IPS-NIHi7 (cell line): Measurements from ENCODE around the gene PRKCB.
A peak's percentile ranks its signal among the peaks of the same experiment; 100 is the strongest.

Experiments used
- DNase-seq: peaks from one replicate; pipeline ENCODE4 v3.0.0; 2012; ENCODE audit warnings: mixed read lengths; ENCODE audit errors: extremely low spot score

The PRKCB gene

DNA sequence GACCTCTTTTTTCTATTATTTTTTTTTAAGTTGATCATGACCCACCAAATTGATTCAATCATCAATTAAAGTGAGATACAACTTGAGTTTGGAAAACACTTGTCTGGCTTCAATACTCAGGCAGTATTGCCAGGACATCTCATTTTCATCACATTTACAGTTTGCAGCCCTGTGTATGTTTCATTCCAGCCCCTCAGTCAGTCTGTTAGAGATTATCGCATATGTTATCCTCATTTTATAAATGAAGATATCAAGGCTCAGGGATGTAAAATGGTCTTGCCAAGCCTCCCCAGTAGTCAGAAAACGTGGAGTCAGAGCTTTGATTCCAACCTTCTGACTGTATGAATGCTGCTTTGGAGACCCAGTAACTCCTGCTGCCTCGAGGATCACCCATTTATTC is 333.1 kb downstream of the PRKCB start:
- DNase-seq: no peak

DNA sequence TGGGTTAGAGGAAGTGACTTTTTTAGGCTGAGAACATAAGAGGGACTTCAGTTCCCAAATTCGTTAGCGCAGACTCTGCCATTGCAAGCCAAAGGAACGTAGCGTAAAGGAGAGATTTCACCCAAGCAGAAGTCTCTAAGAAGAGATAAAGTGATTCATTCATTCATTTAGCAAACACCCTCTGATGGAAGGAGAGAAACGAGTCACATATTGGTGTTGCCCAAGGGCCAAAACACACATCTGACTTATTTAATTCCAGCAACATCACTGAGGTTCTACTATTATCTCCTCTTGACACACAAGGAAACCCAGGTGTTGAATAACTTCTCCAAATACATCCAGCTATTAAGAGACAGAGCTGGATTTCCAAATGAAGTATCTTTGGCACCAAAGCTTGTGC is 334.6 kb downstream of the PRKCB start:
- DNase-seq: no peak

GRCh38 chr16:24174504-24174903 is 338.7 kb downstream of the PRKCB start:
- DNase-seq: no peak

DNA sequence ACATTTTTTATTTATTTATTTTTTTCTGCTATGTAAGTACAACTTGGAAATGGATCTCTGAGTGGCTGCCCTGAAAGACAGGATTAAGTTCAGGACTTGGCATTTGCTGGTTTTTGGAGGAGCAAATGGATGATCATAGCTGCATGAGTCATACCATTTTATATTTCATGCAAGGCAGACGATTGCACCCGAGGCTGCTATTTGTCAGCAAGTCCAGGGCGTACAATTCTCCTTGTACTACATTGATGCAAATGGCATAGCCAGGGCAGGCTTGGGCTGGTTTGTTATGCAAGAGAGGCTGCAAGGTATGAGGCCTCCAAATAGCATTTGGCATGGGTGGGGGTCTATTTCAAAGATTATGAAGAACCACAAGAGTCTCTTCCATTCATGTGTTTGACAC is 339.2 kb downstream of the PRKCB start:
- no peak for DNase-seq

DNA sequence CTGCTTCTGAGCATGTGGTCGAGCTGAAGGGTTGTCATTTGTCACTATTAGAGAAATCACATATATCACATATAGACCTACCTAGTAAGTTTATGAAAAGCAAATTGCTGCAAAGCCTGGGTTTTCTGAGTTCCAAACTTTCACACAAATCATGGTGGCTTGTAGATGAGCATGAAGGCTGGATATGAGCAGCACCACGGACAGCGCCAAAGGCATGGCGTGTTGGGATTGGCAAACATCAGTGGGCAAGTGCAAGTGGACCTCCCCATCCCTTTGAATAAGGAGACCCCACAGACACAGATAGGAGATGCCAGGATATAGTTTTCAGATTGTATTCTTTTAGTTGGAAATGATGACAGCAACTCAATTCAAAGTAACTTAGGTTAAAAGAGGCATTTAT is 342.7 kb downstream of the PRKCB start:
- DNase-seq: peak; percentile 68

GRCh38 chr16:24180451-24180850 is 344.7 kb downstream of the PRKCB start:
- DNase-seq: no peak

DNA sequence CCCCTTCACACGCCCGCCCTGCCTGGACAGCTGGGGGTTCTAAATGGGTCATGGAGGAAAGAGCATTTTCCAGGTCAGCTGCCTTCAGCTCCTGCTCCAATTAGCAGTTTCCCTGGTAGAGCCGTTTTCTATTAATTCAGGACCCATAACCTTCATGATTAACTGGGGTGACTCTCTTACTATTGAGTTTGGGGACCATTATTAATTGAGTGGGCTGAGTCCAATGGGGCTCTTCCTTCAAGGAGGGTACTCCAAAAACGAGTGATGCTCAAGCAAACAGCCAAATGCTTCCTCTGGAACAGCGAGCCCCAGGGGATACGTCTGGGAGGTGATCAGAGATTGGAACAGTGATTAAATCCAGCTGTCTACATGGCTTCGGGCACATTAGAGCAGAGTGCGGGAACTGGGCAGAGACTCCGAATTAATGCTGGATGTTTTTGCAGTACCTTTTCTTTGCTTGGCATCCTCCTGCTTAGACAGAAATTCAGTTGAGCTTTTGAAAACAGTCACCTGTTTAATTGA is 352.3 kb downstream of the PRKCB start:
- DNase-seq: no peak

GRCh38 chr16:24188751-24189318 is 353.1 kb downstream of the PRKCB start:
- no peak for DNase-seq

DNA sequence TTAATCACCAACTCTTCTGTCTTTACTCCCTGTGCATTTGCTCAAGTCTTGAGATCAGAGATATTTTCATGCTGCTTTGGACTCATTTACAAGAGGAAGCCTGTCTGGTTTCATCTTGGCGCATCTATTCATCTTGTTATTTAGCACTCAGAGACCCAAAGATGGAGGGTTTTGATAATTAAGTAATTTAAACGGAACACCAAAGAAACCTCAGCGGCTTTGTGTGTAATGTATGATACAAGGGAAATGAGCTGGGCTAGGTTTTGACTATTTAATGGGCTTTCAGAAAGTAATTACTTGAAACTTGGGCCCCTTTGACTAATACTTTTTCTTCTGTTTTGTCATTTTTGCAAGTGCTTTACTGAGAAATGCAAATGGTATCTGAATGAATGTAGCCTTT is 354.2 kb downstream of the PRKCB start:
- no peak for DNase-seq

DNA sequence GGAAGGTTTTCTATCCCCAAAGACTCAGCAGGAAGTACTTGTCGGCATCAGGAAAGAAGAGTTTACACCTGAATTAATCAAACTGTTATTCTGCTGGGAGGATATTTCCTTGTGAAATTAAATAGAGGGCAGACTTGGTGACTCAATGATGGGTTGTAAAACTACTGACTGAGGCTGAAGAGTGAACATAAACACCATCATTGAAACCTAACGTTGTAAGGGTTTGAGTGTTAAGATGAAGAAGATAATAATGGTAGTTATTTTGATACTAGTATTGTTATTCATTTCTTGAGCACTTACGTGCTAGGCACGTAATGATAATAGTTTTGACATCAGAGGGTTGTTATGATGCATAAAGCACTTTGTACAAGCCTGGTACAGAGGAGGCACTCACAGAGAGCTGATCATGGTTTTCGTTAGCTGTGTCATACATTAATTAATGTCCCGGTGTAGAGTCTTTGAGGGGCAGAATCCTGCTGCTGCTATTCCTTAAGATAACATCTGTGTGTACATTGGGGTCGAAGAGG is 356.2 kb downstream of the PRKCB start:
- no peak for DNase-seq

- DNase-seq: no peak
These were observed 359.4 kb downstream of the PRKCB start for GRCh38 chr16:24195221-24195620.

DNA sequence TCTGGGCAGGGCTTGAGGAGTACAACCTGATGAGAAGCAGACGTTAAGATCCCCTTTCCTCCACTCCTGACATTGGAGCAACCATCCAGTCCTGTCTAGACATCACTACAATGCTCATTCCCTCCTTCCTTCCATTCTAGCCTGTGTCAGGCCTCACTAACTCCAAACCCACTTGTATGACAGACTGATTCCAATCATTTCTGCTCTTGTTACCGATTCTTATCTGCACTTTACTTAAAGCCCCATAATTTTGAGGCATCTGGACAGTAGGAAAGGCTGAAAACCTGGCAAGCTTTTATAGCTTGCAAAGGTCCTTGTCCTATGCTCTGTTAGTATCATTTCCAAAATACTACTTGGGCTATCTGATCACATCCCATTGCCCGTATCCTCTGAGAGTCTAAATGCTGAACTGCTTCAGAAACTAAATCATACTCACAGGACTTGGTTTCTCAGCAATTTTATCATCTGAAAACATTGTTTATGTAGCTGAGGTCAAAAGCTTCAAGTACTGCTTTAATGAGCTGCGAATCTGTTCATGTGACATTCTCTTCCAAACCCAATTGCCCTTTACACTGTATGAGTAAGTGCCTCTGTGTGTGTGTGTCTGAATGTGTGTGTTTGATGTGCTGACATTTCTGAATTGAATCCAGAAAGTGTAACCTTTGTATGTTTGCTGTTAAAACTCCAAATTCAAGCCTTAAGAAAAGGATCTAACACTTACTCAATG is 363.2 kb downstream of the PRKCB start:
- DNase-seq: no peak

DNA sequence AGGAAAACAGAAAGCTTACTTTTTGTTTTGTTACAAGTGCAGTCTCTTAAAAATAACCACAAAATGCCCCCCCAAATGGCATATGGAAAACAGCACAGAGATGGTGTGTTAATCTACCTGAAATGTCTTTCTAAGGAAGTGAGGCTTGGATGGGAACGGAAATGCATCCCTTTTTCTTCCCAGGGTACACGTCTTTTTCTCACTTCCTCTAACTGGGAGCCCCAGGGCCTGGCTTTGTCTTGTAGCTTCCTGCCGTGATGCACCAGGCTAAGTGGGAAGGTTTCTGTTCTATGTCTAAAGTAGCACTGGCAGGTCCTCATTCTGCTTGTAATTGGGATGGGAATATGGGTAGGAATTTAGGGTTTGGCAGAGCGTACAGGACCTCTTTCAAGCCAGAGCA is 367.9 kb downstream of the PRKCB start:
- no peak for DNase-seq

DNA sequence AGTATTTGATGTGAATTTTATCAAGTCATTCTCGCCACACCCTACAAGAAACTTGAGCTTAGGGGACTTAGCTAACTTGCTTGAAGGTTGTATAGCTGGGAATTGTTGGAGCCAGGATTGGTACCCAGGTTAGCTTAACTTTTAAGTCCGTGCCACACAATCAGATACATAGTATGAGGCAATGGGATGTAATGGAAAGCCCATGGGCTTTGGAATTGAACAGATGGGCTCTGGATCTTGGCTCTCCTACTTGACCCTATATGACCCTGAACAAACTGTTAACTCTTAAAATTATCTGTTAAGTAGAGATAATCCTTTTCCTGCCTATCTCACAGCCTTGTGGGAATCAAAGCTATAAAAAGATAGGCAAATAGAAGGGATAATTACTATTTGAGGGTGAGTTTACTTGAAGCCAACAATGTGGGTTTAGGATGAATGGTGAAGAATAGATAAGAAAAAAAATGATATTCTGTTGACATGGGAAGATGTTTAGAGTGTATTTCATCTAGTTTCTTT is 368.4 kb downstream of the PRKCB start:
- no peak for DNase-seq

- no peak for DNase-seq
These were observed 371.1 kb downstream of the PRKCB start for GRCh38 chr16:24206926-24207325.

DNA sequence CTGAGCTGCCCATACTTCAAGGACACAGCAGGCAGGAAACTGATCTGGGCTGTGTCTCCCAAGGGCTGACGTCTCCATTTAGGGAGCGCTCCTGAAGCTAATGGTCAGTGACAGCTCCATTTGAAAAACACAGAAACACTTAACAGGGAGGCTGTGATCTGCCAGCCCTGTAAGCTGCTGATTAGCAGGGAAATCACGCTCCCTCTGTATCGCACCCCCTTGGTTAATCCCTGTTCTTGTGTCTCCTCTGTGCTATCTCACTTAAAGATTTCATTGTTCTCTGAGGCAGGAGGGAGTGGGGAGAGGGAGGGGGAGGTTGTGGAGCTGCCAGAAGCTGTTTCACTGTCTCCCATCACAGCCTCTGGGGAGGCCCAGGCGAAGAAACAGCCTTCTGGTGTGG is 372.9 kb downstream of the PRKCB start:
- peak; percentile 69 for DNase-seq

GRCh38 chr16:24214992-24215391 is 379.2 kb downstream of the PRKCB start:
- DNase-seq: no peak

- DNase-seq: no peak
These were observed 381.2 kb downstream of the PRKCB start for GRCh38 chr16:24216961-24217360.

DNA sequence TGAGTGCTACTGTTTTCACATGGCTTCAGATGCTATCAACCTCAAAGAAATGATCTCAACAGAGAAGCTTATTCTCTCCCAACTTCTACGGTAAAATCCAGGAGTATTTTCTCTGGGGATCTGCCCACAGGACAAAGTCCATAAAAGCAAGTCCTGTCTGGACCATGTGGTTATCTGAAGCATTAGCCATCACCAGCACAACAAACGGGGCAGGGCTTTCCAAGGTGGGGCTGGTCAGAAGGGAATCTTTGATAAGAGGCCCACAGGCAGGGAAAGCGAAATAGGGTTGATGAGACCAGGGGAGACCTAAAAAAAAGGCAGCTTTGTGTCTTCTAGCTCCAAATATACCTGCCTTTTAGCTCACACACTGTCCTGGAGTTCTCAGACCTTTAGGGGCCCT is 381.7 kb downstream of the PRKCB start:
- no peak for DNase-seq

- DNase-seq: no peak
These were observed 382.5 kb downstream of the PRKCB start for GRCh38 chr16:24218299-24218698.

- DNase-seq: no peak
These were observed 385.4 kb downstream of the PRKCB start for GRCh38 chr16:24221219-24221618.

DNA sequence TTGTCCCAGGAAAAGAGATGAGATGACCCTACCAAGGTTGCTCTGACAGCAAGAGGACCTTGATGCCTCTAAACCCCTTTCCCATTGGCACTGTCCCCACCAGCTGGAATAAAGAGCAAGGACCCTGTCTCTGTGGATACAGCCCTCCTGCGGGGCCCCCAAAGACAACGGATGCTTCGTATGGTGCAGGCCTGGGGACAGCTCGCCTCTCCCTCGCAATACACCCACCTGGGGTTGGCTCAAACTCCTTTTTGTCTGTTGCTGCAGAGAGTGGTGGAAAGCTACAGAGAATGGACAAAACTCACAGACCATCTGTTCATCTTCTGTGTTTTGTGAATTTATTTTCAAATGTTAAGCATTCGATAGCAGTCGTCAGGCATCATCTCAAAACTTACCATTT is 392.7 kb downstream of the PRKCB start:
- DNase-seq: no peak

- DNase-seq: no peak
These were observed 397.2 kb downstream of the PRKCB start for GRCh38 chr16:24232936-24233335.
